GM18502 (cell line): ENCODE measurements around the gene ASAH2.

ENCODE experiments used
- ATAC-seq: cut with Tn5 transposase; IDR thresholded peaks from one replicate; pipeline ENCODE4 v1.9.1; 2021; ENCODE audit warnings: mild to moderate bottlenecking; ENCODE audit not compliant: unreplicated experiment, poor library complexity

The ASAH2 gene

DNA sequence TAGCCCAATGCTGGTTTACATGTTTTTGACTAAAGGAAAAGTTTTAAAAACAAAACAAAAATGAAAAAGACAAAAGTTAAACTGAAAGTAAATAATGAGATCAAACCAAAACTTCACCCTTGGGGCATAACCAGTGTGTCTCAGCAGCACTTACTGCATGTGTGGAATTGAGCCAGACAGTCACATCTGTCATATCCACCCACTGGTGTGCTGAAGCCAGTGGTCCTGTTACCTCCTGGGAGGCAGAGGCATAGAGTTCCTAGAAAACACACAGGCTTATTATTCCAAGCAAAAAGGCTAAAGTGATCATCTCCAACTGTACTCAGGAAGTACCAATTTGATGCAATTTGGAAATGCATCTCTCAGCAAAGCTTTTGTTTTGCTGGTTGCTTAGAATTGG is 40.4 kb downstream of the ASAH2 start:
- ATAC-seq: no peak
